CD4-positive, alpha-beta T cell (primary cell): ENCODE data around the gene NLE1. TPM values are rescaled to one million over a fixed set of nuclear protein-coding genes. Genes with fewer than 3 reads are reported as not detected.
A peak's percentile ranks its signal among the peaks of the same experiment; 100 is the strongest.

Source experiments
- ATAC-seq: fragments of 200-7000 bp; cut with Tn5 transposase; one replicate; pipeline ENCODE4 v1.10.0; 2022; ENCODE audit warnings: mild to moderate bottlenecking; ENCODE audit not compliant: poor library complexity
- CTCF ChIA-PET: fragments of 350-600 bp; sonication (Branson Sonifier 250); formaldehyde crosslinking; loops from one replicate; lab custom pipeline; 2021; ENCODE audit warnings: antibody characterized with exemption, inconsistent platforms; lab: Charles Lee
- POLR2A ChIA-PET: fragments of 350-600 bp; sonication (Branson Sonifier 250); formaldehyde crosslinking; loops from one replicate; lab custom pipeline; 2021; ENCODE audit warnings: antibody characterized with exemption, inconsistent platforms; lab: Charles Lee
- DNase-seq, 14 experiments: peaks; one replicate each; pipeline ENCODE4 v3.0.0-alpha.2; 2013 to 2020; ENCODE audit warnings: mixed read lengths in 2 of 14
- H3K27ac ChIP-seq, 2 donors: one replicate each; pipeline versions ENCODE4 v1.5.1 to v1.7.0; 2013; ENCODE audit warnings: low read length in 2 of 2, low read depth in 1 of 2, mild to moderate bottlenecking in 1 of 2
- H3K27me3 ChIP-seq, 2 experiments: 1 replicate in 1 of 2; 2 replicates in 1 of 2; pipeline versions ENCODE4 v1.6.1 to v1.7.0; 2013; ENCODE audit warnings: low read length in 2 of 2, control low read depth in 1 of 2, mild to moderate bottlenecking in 1 of 2, moderate library complexity in 1 of 2; ENCODE audit not compliant: insufficient read depth in 2 of 2, control insufficient read depth in 1 of 2
- H3K36me3 ChIP-seq: one replicate; pipeline ENCODE4 v1.6.1; 2013; ENCODE audit warnings: low read length, control low read depth; ENCODE audit not compliant: insufficient read depth
- H3K4me1 ChIP-seq: one replicate; pipeline ENCODE4 v1.6.1; 2013; ENCODE audit warnings: low read length, control low read depth; ENCODE audit not compliant: insufficient read depth
- H3K4me3 ChIP-seq: one replicate; pipeline ENCODE4 v1.5.1; 2013; ENCODE audit warnings: mild to moderate bottlenecking, low read length, moderate library complexity
- H3K9me3 ChIP-seq, 2 experiments: 1 replicate in 1 of 2; 2 replicates in 1 of 2; pipeline versions ENCODE4 v1.6.1 to v1.7.0; 2013; ENCODE audit warnings: low read length in 2 of 2, mild to moderate bottlenecking in 2 of 2, control low read depth in 1 of 2, moderate library complexity in 1 of 2; ENCODE audit not compliant: control insufficient read depth in 1 of 2, insufficient read depth in 1 of 2
- H3K27ac Mint-ChIP-seq: one replicate; pipeline ENCODE4 v1.8.0; 2020; ENCODE audit warnings: mixed read lengths
- H3K27me3 Mint-ChIP-seq: one replicate; pipeline ENCODE4 v1.8.0; 2021; ENCODE audit warnings: mixed read lengths
- H3K36me3 Mint-ChIP-seq: one replicate; pipeline ENCODE4 v1.8.0; 2021; ENCODE audit warnings: low read depth, mixed read lengths
- H3K4me1 Mint-ChIP-seq: one replicate; pipeline ENCODE4 v1.8.0; 2021; ENCODE audit warnings: low read depth, mixed read lengths
- H3K4me3 Mint-ChIP-seq: one replicate; pipeline ENCODE4 v1.8.0; 2020; ENCODE audit warnings: mild to moderate bottlenecking, mixed read lengths
- H3K9me3 Mint-ChIP-seq: one replicate; pipeline ENCODE4 v1.8.0; 2020; ENCODE audit warnings: mixed read lengths
- intact Hi-C, 2 experiments: fragments of 100-400 bp; cut with DNase I in 1 of 2; cut with micrococcal nuclease in 1 of 2; formaldehyde crosslinking; loops; one replicate each; pipeline versions ENCODE4 v1.15.1 to v1.9.0; 2023 to 2025; cut with DNase I, micrococcal nuclease
- total RNA-seq, 174 experiments: library from RNA in 2 of 174; stranded (reverse) in 2 of 174; gene quantifications; one replicate each; pipeline ENCODE4 v1.2.3 and lab custom pipeline; 2021 to 2026
- TF ChIP-seq, protein P1 (sequence below): fragments of 200-600 bp; IDR thresholded peaks from one replicate; pipeline ENCODE4 v1.8.0; 2022; ENCODE audit warnings: antibody characterized with exemption, mild to moderate bottlenecking

The NLE1 gene
- total RNA-seq, 2 experiments from 2014 or later: 8.9 to 9.5 TPM

DNA sequence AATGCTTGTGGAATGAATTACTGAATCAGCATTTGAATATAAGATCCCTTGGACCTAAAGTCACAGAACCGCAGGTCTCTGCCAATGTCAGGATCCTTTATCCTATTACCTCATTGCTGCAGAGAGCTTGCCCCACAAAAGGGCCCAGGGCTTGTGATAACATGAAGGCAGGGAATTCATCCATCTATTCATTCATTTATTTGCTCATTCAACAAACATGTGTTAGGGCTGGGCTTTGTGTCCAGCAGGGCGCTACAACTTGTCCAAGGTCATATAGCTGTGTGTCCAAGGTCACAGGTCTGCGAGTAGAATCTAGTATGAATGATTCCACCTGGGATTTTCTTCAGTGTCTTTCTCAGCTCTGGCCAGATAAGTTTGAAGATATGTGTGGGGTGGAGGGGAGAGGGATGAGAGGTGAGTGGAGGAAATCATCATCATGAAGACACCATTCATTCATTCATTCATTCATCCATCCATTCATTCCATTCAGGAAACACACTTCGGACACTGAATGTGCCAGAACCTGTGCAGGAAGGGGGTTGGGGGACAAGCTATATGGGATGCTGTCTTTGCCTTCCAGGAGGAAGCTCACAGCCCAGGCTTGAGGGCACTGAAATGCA is 4.2 kb upstream of the NLE1 start:
- Mint-ChIP-seq H3K27me3 (no peaks in the 10 kb centered on the region), H3K4me3 (no peak overlapping the region), H3K27ac (no peak overlapping the region), H3K9me3 (no peaks in the 10 kb centered on the region), H3K4me1 (peaks cover 12% of the 10 kb centered on the region), H3K36me3 (no peaks in the 10 kb centered on the region)
- no peak for DNase-seq
- H3K4me3 ChIP-seq: no peak overlapping the region
- H3K4me1 ChIP-seq: peaks cover 11% of the 10 kb centered on the region
- POLR2A ChIA-PET: interaction anchor here (1.2 kb wide), 1 partner anchor 15 kb away, joined by 4 read pairs; no protein-coding TSS in a partner anchor
- intact Hi-C loops: no loop called here
- no peak overlapping the region for H3K27ac ChIP-seq
- H3K36me3 ChIP-seq: no peaks in the 10 kb centered on the region
- TF ChIP-seq, protein P1, sequence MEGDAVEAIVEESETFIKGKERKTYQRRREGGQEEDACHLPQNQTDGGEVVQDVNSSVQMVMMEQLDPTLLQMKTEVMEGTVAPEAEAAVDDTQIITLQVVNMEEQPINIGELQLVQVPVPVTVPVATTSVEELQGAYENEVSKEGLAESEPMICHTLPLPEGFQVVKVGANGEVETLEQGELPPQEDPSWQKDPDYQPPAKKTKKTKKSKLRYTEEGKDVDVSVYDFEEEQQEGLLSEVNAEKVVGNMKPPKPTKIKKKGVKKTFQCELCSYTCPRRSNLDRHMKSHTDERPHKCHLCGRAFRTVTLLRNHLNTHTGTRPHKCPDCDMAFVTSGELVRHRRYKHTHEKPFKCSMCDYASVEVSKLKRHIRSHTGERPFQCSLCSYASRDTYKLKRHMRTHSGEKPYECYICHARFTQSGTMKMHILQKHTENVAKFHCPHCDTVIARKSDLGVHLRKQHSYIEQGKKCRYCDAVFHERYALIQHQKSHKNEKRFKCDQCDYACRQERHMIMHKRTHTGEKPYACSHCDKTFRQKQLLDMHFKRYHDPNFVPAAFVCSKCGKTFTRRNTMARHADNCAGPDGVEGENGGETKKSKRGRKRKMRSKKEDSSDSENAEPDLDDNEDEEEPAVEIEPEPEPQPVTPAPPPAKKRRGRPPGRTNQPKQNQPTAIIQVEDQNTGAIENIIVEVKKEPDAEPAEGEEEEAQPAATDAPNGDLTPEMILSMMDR: no peak
- no peak for ATAC-seq
- H3K9me3 ChIP-seq: no peaks in the 10 kb centered on the region
- no peaks in the 10 kb centered on the region for H3K27me3 ChIP-seq
- CTCF ChIA-PET: no interaction called here

DNA sequence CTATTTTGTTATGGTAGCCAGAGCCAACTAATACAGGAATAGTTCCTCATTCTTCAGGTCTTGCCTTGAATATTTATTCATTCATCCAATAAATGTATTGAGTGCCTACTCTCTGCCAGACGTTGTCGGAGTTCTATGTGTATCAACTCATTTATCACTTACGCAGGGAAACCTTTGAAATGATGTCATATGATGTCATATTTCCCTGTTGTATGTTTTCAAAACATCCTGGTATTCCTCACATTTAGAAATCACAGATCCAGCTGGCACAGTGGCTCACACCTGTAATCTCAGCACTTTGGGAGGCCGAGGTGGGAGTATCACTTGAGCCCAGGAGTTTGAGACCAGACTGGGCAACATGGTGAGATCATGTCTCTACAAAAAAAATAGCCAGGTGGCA is 2.7 kb upstream of the NLE1 start:
- Histone ChIP-seq H3K27me3 (no peaks in the 10 kb centered on the region), H3K27ac (no peak overlapping the region), H3K9me3 (no peaks in the 10 kb centered on the region), H3K4me1 (peaks cover 25% of the 10 kb centered on the region), H3K4me3 (no peak overlapping the region), H3K36me3 (peaks cover 2% of the 10 kb centered on the region)
- no peak overlapping the region for H3K27ac Mint-ChIP-seq
- no peak for DNase-seq
- TF ChIP-seq, protein P1: no peak
- intact Hi-C loops: no loop called here
- no peaks in the 10 kb centered on the region for H3K27me3 Mint-ChIP-seq
- H3K4me3 Mint-ChIP-seq: no peak overlapping the region
- no peaks in the 10 kb centered on the region for H3K9me3 Mint-ChIP-seq
- ChIA-PET POLR2A (no interaction called here), CTCF (interaction anchor here (1.2 kb wide), 1 partner anchor 16 kb away, joined by 3 read pairs; no protein-coding TSS in a partner anchor)
- ATAC-seq: no peak
- peaks cover 17% of the 10 kb centered on the region for H3K4me1 Mint-ChIP-seq
- H3K36me3 Mint-ChIP-seq: peaks cover 6% of the 10 kb centered on the region

DNA sequence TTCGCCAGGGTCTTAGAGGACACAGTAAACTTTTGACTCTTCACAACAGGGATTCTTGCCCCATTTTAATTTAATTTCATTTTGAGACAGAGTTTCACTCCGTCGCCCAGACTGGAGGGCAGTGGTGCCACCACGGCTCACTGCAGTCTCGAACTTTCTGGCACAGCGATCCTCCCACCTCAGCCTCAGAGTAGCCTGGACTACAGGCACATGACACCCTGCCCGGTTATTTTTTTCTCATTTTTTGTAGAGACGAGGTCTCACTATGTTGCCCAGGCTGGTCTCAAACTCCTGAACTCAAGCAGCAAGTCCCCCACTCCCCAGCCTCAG is 329 bp upstream of the NLE1 start:
- ATAC-seq (no peak), DNase-seq (no peak)
- TF ChIP-seq, protein P1: peak; percentile 54
- ChIA-PET POLR2A (interaction anchor here (0.9 to 3.5 kb wide), 10 partner anchors 8 to 444 kb away, joined by 3 to 18 read pairs (median 5); partner anchors contain the start of genes AP2B1, CCT6B, PEX12 and RAD51D), CTCF (interaction anchor here (1.0 to 1.7 kb wide), 5 partner anchors 19 to 445 kb away, joined by 3 to 5 read pairs (median 3); partner anchors contain the start of genes AP2B1 and PEX12)
- Histone ChIP-seq H3K27me3 (no peaks in the 10 kb centered on the region), H3K9me3 (no peaks in the 10 kb centered on the region), H3K4me1 (peaks cover 28% of the 10 kb centered on the region), H3K4me3 (peak overlapping the region; percentile 98), H3K27ac (no peak overlapping the region), H3K36me3 (peaks cover 25% of the 10 kb centered on the region)
- intact Hi-C loops: loop anchor here (1.0 to 2.0 kb wide), 2 partner anchors 436 kb away; partner anchors contain the start of gene PEX12 (in 2 of the 2)
- no peaks in the 10 kb centered on the region for H3K9me3 Mint-ChIP-seq
- peak overlapping the region; percentile 90 for H3K4me3 Mint-ChIP-seq
- H3K4me1 Mint-ChIP-seq: peaks cover 17% of the 10 kb centered on the region
- peak overlapping the region; percentile 75 for H3K27ac Mint-ChIP-seq
- H3K27me3 Mint-ChIP-seq: no peaks in the 10 kb centered on the region
- peaks cover 25% of the 10 kb centered on the region for H3K36me3 Mint-ChIP-seq
